Kidney tubule cell (primary cell): Measurements from ENCODE around the gene CARD10.
"Not testable (repeated sequence)": the region's sequence is repeated elsewhere in the genome, so short reads cannot be mapped to it uniquely, and the experiment has no call there.

Experiments
- DNase-seq: peaks from one replicate; pipeline ENCODE4 v3.0.0-alpha.2; 2018; ENCODE audit warnings: low spot score

Gene CARD10

GRCh38 chr22:37527081-37527752 is 8.0 kb upstream of the CARD10 start:
- DNase-seq: not testable (repeated sequence)

- DNase-seq: no peak
Observed at GRCh38 chr22:37526376-37526775, 7.2 kb upstream of the CARD10 start.

DNA sequence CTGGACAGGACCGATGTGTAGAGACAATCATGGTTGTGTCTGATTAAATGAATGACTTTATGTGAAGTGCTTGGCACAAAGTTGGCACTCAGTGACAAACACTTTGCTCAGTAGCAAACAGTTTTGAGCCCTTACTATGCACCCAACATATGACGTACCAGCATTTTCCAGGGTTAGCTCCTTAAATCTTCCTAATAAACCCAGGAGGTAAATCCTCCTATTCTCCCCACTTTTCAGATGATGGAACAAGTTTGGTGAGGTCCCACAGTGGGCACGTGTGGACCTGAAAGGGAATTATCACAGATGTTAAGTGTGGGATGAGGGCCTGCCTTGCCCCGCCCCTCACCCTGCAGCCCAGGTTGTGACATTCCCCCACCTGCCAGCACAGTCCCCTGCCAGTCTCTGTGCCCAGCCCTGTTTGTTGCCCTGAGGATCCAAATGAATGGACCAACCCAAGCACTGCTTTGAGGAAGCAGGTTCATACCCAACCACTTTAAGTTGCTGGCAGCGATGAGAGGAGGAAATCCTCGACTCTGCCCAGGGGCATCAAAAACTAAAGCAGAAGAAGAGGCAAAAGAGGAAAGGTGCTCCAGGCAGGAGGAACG is 6.6 kb upstream of the CARD10 start:
- DNase-seq: no peak

GRCh38 chr22:37525073-37525745 is 6.0 kb upstream of the CARD10 start:
- peak; percentile 88 for DNase-seq

- no peak for DNase-seq
Observed at GRCh38 chr22:37522482-37522881, 3.3 kb upstream of the CARD10 start.

GRCh38 chr22:37521236-37521739 is 2.1 kb upstream of the CARD10 start:
- no peak for DNase-seq

DNA sequence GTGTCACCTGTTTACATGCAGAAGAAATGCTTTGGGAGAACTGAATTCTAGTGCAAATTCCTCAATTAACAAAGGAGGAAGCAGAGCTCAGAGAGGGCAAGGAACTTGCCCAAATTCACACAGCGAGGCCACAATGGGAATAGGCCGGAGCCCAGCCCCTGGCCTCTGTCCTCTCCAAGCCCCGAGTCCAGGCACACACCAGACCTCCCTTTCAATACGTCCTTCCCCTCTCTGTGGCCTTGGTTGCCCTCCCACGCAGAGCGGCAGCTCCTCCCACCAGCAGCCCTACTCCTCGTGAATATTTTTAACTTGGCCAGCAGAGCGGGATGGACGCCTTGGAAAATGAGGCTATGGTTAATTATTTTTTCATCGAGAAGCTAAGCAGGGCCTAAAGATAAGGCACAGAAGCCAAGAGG is 1.6 kb upstream of the CARD10 start:
- no peak for DNase-seq

DNA sequence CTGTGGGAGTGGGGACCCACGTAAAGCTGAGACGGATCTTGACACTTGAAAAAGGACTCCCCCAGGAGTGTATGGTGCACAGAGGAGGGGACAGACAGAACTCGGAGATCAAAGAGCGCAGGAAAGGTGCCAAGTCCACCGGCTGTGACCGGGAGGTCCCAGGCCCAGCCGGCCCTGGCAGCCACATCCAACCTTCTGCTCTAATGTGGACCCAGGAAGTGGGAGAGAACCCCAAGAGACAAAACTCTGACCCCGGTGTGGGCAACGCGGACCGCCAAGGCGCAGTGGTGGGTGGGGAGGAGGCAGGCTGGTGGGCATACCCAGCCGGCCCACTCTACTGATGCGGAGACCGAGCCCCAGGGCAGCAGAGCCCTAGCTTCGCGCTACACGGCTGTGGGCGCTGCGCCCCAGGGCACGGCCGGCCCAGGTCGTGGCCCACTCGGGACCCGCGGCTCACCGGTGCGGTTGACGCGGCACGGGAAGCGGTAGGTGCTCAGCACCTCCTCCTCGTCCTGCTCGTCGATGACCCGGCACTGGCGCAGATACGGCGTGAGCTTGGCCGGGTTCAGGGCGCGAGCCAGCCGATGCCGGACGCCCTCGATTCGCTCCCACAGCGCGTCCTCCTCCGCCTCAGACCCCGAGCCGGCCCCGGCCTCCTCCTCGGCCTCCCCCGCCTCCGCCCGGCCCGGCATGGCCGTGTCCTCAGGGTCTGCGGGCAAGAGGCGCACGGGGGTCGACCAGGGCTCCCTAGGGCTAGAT is 527 bp downstream of the CARD10 start:
- DNase-seq: no peak

GRCh38 chr22:37517826-37518450 is 1.3 kb downstream of the CARD10 start:
- DNase-seq: no peak

DNA sequence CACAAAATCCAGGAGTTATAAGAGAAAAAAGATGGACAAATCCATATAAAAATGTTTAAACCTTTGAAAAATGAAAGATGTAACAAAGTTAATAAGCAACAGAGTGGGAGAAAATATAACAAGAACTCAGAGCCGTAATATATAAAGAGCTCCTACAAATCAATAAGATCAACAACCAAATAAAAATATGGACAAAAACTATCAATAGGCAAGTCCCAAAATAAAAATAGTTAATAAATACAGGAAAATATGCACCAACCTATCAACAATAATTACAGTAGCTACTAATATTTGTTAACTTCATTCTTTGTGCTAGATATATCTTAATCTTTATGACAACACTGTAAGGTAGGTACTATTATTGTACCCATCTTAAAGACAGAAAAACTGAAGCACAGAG is 2.8 kb downstream of the CARD10 start:
- DNase-seq: no peak

DNA sequence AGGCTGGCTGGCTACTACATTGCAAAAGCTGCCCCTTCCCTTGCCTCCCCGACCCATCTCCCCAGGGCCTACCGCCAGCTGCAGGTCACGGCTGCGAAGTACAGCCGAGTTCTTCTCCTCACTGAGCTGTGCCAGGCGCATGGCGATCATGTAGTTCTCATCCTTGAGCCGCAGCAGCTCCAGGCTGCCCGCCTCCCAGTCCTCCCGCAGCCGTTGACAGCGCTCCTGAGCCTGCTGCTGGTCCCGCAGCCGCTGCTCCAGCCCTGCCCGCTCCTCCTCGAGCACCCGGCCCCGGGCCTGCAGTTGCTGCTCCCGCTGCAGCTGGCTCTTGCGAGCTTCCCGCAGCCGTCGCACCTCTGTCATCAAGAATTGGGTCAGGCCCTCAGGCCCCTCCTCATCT is 3.3 kb downstream of the CARD10 start:
- no peak for DNase-seq

DNA sequence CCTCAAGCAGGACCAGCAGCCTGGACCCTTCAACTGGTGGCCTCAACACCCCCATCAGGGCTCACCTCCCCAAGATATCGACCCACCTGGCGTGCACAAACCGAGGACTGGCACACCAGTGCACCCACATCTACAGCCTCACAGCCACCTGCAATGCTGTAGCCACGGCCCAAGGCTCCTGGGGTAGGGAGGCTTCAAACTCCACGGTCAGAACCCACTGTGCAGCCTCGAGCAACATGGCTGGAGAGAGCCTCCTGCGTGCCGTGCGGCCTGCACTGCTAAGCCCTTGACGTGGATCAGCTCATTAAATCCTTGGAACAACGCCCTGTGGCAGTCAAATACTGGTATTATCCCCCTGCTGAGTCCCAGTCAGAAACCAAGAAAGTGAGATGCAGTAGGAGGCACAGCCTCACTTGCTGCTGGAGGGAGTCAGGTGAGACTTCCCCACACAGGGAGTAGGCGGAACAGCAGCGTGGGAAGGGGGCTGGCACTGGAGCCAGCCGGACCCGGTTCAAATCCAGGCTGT is 4.6 kb downstream of the CARD10 start:
- no peak for DNase-seq

DNA sequence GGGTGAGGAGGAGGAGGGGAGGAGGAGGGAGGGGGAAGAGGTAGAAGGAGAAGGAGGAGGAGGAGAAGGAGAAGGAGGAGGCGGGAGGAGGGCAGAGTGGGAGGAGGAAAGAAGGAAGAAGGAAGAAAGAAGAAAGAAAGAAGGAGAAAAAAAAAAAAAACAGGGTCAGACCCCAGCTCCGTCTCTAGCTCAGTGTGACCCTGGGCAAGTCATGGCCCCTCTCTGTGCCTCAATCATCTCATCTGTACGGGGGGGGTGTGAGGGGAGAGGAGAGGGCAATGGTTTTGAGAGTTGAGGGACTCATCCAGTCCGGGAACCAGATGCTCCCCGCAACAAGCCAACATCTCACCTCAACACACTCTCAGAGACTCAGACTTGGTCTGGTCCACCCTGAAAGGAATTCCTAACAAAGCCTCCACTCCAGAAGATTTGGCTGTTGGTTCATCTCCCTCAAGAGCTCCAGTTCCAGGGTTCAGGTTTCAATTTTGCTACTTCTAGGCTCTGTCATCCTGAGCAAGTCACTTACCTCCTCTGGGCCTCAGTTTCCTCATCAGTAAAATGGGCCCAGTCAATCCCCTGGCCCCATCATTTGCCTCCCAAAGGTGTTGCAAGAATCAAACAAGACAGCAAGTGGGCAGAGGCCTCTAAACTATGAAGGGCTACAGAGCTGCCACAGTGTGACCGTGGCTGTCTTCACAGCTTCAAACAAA is 7.7 kb downstream of the CARD10 start:
- DNase-seq: no peak

- no peak for DNase-seq
Observed at GRCh38 chr22:37510091-37510490, 9.1 kb downstream of the CARD10 start.

- no peak for DNase-seq
Observed at GRCh38 chr22:37509059-37509860, 10.0 kb downstream of the CARD10 start.

- DNase-seq: no peak
Observed at GRCh38 chr22:37508431-37508992, 10.7 kb downstream of the CARD10 start.

DNA sequence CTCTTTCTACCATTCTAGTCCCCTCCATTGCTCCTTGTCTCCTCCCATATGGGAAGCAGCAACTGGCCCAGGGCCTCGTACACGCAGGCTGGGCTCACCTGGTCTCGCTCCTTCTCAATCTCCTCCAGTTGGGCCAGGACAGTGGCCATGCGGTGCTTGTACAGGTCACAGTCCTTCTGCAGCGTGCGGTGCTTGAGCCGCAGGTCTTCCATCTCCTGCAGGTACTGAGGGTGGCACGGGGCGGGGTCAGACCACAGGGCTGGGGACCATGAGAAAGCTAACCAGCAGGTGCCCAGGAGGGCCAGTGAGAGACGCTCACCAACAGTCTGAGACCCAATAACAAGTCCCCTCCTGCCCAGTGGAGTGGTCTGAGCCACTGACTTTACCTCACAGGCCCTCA is 11.5 kb downstream of the CARD10 start:
- no peak for DNase-seq

- no peak for DNase-seq
Observed at GRCh38 chr22:37505989-37506388, 13.2 kb downstream of the CARD10 start.

DNA sequence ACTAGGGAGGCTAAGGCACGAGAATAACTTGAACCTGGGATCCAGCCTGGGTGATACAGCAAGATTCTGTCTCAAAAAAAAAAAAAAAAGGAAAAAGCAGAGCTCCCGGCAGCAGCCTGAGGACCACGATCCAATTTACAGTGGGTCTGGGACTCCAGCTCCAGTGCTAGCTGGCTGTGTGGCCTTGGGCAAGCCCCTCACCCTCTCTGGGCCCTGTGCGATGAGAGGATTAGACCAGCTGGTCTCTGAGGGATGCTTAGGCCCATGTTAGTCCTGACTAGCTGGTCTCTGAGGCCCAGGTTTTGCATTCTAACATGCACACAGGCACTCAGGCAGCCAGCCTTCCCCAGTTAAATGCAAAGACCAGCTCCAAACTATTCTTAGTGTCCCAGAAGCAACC is 13.7 kb downstream of the CARD10 start:
- DNase-seq: no peak

DNA sequence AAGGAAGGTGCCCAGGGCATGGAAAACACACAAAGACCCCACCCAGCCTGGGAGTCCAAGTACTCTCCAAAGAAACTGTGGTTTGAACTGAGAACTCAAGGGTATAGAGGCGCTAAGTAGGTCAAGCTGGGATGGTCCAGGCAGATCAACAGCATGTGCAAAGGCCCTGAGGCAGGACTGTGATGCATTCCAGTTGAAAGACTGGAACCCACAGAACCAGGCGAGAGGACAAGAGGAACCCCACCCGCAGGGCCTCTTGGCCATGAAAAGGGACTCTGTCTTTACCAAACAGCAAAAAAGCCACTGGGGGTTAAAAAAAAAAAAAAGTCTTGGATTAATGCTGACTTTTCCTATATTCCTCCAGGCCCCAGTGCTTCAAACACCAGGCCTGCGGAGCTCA is 14.3 kb downstream of the CARD10 start:
- no peak for DNase-seq
